Frontal cortex (tissue), 4 donors: Measurements from ENCODE around the gene PRRX2. TPM values are rescaled to one million over a fixed set of nuclear protein-coding genes. Genes with fewer than 3 reads are reported as not detected.
"Not testable (repeated sequence)": the region's sequence is repeated elsewhere in the genome, so short reads cannot be mapped to it uniquely, and the experiment has no call there.

ENCODE experiments used
- DNase-seq, 2 donors: peaks; one replicate each; pipeline ENCODE4 v3.0.0; 2012; ENCODE audit warnings: low spot score in 2 of 2
- FAIRE-seq: peaks from 2 replicates; lab custom pipeline; 2012; peaks lifted over from hg19 to GRCh38; lab: Jason Lieb, UNC
- total RNA-seq: library from RNA; depleted of rRNA; stranded (reverse); fragments of >200 nt; gene quantifications from one replicate; pipeline ENCODE4 v1.2.3, GENCODE V29; 2014
- donor health status: control.
- donor health status: control.
- donor health status: control.

The PRRX2 gene
- total RNA-seq, 1 donor from 2014 or later = not detected

GRCh38 chr9:129748249-129748648 lies 82.8 kb downstream of the PRRX2 start:
- FAIRE-seq = no peak
- DNase-seq = no peak

- FAIRE-seq, DNase-seq: not testable (repeated sequence)
These were observed 83.6 kb downstream of the PRRX2 start for GRCh38 chr9:129749052-129749451.

GRCh38 chr9:129749575-129749974 lies 84.1 kb downstream of the PRRX2 start:
- no peak for DNase-seq
- no peak for FAIRE-seq

GRCh38 chr9:129750013-129750638 lies 84.7 kb downstream of the PRRX2 start:
- DNase-seq = no peak
- no peak for FAIRE-seq

DNA sequence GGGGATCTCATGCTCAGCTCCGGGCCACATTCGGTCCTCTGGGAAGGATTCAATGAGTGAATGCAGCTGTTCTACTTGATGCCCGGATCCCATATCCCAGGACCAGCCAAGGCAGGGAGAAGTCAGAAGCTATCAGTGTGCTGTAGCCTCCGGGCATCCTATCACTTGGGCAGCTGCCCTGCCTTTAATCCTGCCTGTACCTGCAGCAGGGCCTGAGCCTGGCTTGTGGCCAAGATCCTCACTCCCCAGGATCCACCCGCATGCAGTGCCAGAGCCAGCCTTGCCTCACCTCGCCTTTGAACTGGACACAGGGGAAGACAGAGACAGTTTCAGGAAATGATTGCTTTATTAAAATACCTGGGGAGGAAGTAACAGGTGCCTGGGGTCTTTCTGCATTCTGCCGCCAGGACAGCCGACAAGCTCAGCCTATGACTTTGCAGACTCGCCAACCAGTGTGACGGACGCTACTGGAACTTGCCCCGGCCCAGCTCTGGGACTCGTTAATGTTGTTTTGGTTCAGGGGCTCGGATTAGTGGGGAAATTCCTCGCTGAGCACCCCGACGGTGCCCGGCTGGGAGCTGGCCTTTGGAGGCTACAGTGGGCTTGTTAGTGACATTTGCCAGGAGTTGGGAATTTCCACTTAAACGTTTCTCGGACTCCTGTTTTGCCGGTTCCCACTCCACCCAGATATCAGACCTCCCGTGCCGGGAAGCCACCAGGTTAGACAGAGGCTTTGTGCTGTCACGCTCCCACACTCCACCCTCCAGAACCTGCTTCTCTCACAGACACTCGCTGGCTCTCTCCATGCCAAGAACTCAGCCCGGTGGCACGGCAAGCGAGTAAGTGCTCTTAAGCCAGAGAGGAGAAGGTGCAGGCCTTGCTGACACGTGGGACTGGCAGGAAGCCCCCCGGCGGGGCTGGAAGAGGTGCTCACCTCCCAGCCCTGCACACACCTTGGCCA lies 86.7 kb downstream of the PRRX2 start:
- DNase-seq (no peak), FAIRE-seq (no peak)

- FAIRE-seq = no peak
- DNase-seq = peak in 1 of 2 donors; percentile 73
These were observed 87.7 kb downstream of the PRRX2 start, which contains the start of gene PTGES for GRCh38 chr9:129752900-129753729. TSS of gene PTGES (minus strand) at chr9:129753042. CDS start at chr9:129753012, 30 bp downstream.

- no peak for FAIRE-seq
- DNase-seq = no peak
These were observed 89.7 kb downstream of the PRRX2 start for GRCh38 chr9:129755151-129755550.

DNA sequence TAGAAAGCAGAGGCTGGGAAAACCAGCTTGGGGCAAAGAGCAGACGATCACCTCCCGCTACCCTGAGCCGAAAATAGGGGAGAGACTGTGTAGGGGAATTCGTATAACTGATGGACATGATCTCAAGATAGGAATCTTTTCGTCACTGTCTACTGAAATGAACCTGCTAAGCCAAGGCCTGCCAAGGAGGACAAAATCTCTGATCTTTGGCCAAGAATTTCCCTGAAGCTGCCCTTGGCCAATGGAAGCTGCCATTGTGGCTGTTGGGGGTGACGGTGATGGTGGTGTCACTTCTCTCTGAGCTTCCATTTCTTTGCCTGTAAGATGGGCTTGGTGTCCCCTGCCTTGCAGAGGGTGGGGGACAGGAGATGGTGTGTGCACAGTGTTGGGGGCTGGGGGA lies 90.7 kb downstream of the PRRX2 start:
- no peak for DNase-seq
- FAIRE-seq = no peak

DNA sequence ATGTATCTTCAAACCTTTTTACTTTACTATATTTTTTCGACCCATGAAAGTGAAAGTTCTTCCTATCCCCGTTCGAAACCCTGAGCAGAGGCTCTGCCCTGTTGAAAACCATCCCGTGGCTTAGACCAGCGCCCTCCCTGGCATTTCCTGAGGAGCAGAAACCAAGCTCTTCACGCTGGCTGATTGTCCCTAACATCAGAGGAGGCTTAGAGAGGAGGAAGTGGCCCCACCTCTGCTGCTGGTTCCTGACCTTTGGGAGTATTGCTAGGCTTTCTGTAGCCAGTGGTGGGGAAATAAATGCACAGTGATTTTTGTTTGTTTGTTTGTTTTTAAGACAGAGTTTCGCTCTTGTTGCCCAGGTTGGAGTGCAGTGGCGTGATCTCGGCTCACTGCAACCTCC lies 91.6 kb downstream of the PRRX2 start:
- no peak for DNase-seq
- FAIRE-seq = no peak

GRCh38 chr9:129759319-129759718 lies 93.9 kb downstream of the PRRX2 start:
- DNase-seq (no peak), FAIRE-seq (no peak)

GRCh38 chr9:129759804-129760502 lies 94.5 kb downstream of the PRRX2 start:
- FAIRE-seq (no peak), DNase-seq (no peak)

DNA sequence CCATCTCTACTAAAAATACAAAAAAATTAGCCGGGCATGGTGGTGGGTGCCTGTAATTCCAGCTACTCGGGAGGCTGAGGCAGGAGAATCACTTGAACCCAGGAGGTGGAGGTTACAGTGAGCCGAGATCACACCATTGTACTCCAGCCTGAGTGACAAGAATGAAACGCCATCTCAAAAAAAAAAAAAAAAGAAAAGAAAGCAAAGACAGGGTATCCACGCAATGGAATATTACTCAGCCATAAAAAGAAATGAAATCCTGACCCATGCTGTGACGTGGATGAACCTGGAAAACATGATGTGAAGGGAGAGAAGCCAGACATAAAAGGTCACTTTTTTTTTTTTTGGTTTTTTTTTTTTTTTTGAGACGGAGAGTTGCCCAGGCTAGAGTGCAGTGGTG lies 95.3 kb downstream of the PRRX2 start:
- not testable (repeated sequence) for DNase-seq

DNA sequence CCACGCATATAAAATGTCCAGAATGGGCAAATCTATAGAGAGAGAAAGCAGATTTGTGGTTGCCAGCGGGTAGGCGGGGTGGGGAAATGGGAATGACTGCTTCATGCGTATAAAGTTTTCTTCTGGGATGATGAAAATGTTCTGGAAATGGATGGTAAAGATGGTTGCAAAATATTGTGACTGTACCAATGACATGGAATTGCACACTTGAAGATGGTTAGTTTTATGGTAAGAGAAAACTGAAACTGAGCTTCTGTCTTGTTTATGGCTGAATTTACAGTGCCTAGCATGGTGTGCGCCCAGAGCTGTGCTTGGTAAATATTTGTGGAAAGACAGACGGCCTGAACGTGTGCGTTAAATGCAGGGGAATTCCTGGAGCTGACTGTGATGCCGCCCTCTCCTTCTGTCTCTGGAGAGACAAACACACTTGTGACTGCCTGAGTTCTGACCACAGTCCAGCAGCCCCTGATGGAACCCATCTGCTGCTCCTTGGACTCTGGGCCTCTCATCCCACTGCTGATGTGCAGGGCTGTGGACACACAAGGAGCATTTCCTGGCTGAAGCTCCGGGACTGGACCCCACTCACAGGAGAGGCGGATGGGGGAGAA lies 96.0 kb downstream of the PRRX2 start:
- no peak for FAIRE-seq
- DNase-seq = no peak

More for the DNA sequence above, 95.3 kb downstream of the PRRX2 start:
- FAIRE-seq = not testable (repeated sequence)

DNA sequence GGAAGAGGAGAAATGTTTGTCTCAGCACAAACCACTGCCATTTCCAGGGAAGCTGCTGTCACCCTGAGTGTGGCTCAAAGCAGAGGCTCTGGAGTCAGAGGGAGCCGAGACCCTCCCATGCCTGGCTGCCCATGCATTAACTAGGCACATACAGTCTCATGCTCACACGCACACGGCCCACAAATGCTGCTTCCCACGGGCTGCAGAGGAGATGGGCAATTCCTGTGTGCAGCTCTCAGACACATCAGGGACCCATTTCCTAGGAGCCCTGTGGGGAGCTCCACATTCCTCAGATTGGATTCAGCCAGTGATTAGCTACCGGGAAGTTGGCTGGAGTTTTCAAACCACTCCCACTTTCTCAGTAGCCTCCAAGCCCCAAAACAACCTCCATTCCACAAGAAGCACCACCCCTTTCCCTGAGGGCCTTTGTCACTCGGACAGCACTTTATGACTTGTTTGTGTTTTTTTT lies 96.5 kb downstream of the PRRX2 start:
- FAIRE-seq = no peak
- DNase-seq = no peak

GRCh38 chr9:129762370-129762984 lies 97.0 kb downstream of the PRRX2 start:
- not testable (repeated sequence) for FAIRE-seq

DNA sequence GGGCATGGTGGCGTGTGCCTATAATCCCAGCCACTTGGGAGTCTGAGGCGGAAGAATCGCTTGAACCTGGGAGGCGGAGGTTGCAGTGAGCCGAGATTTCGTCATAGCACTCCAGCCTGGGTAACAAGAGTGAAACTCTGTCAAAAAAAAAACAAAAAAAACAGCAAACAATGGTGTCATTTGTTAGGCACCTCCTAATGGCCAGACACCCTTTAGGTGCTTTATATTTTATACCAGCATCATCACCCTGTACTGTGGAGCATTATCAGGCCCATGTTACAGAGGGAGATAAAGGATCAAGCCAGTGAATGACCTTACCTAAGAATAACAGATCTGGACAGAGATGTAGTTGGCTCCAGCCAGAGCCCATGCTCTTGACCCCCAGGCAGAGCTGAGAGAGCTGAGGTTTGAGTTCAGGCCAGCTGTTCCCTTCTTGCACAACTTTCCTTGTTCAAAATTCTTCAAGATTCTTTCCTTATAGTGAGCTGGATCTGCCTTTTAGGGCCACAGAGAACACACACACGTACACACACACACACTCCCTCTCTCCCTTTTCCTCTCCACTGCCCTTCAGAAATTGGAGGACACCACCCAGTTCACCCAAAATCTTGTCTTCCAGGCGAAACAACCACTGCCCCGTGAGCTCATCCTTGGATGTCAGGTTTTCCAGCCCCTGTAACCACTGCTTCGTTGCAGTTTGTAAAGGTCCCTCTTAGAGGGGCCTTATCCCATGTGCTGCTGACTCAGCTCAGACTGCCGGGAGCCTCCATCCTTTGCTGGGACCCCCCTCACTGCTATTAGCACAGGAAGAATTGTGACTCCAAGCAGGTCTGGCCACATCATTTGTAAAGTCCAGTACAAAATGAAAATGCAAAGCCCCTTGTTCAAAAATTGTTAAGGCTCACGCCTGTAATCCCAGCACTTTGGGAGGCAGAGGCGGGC lies 97.8 kb downstream of the PRRX2 start:
- FAIRE-seq (no peak), DNase-seq (no peak)

More at GRCh38 chr9:129762370-129762984, 97.0 kb downstream of the PRRX2 start:
- not testable (repeated sequence) for DNase-seq

GRCh38 chr9:129765764-129766317 lies 100.4 kb downstream of the PRRX2 start:
- no peak for DNase-seq
- FAIRE-seq = no peak
